CD14-positive monocyte (primary cell): ENCODE measurements around the gene ZNF682. TPM values are rescaled to one million over a fixed set of nuclear protein-coding genes. Genes with fewer than 3 reads are reported as not detected.

Experiments used
- DNase-seq, 3 donors: peaks; one replicate each; pipeline ENCODE4 v3.0.0-alpha.2; 2011 to 2022
- H2AFZ ChIP-seq: 2 replicates; pipeline ENCODE4 v1.6.0; 2012; ENCODE audit warnings: mild to moderate bottlenecking, low read depth, low read length, inconsistent platforms; ENCODE audit not compliant: insufficient read depth, poor library complexity, severe bottlenecking
- H3K27ac ChIP-seq, 2 donors: 1 replicate in 1 of 2; 2 replicates in 1 of 2; pipeline ENCODE4 v1.5.1; 2012 to 2013; ENCODE audit warnings: low read length in 2 of 2, control low read depth in 1 of 2, inconsistent platforms in 1 of 2, low read depth in 1 of 2, mild to moderate bottlenecking in 1 of 2
- H3K27me3 ChIP-seq, 2 donors: one replicate each; pipeline versions ENCODE4 v1.6.0 to v1.6.1; 2011 to 2013; ENCODE audit warnings: low read length in 2 of 2; ENCODE audit not compliant: control insufficient read depth in 2 of 2, insufficient read depth in 2 of 2
- H3K36me3 ChIP-seq, 2 donors: replicated peaks in 1 of 2; 1 replicate in 1 of 2; 2 replicates in 1 of 2; pipeline versions ENCODE4 v1.5.1 to v1.6.1; 2012 to 2013; ENCODE audit warnings: low read length in 2 of 2, control low read depth in 1 of 2, inconsistent platforms in 1 of 2, mild to moderate bottlenecking in 1 of 2; ENCODE audit not compliant: insufficient read depth in 2 of 2, control insufficient read depth in 1 of 2
- H3K4me1 ChIP-seq, 2 donors: 1 replicate in 1 of 2; 2 replicates in 1 of 2; pipeline versions ENCODE4 v1.5.1 to v1.6.1; 2012 to 2013; ENCODE audit warnings: low read length in 2 of 2, control low read depth in 1 of 2, inconsistent platforms in 1 of 2, mild to moderate bottlenecking in 1 of 2, moderate library complexity in 1 of 2; ENCODE audit not compliant: insufficient read depth in 2 of 2, control insufficient read depth in 1 of 2
- H3K4me2 ChIP-seq: replicated peaks from 2 replicates; pipeline ENCODE3; 2012; ENCODE audit warnings: low read length, moderate library complexity, mild to moderate bottlenecking; ENCODE audit not compliant: poor library complexity, severe bottlenecking; ENCODE audit errors: extremely low read depth
- H3K4me3 ChIP-seq, 3 experiments: fragments of 200-600 bp in 1 of 3; sonication (generic) in 1 of 3; replicated peaks in 1 of 3; 1 replicate in 2 of 3; 2 replicates in 1 of 3; pipeline ENCODE4 v1.5.1; 2011 to 2013; ENCODE audit warnings: low read length in 3 of 3, mild to moderate bottlenecking in 3 of 3, control low read depth in 2 of 3, low read depth in 2 of 3, inconsistent platforms in 1 of 3, moderate library complexity in 1 of 3
- H3K79me2 ChIP-seq: 2 replicates; pipeline ENCODE4 v1.6.0; 2012; ENCODE audit warnings: mild to moderate bottlenecking, control low read depth, inconsistent platforms, low read length, moderate library complexity; ENCODE audit not compliant: insufficient read depth
- H3K9ac ChIP-seq: 2 replicates; pipeline ENCODE4 v1.6.0; 2017; ENCODE audit warnings: low read length, mild to moderate bottlenecking; ENCODE audit not compliant: insufficient read depth, poor library complexity, severe bottlenecking
- H3K9me3 ChIP-seq, 2 donors: replicated peaks in 1 of 2; 1 replicate in 1 of 2; 2 replicates in 1 of 2; pipeline versions ENCODE4 v1.5.1 to v1.6.1; 2012 to 2013; ENCODE audit warnings: low read length in 2 of 2, control low read depth in 1 of 2; ENCODE audit not compliant: control insufficient read depth in 1 of 2, insufficient read depth in 1 of 2
- H4K20me1 ChIP-seq: 2 replicates; pipeline ENCODE4 v1.6.0; 2012; ENCODE audit warnings: mild to moderate bottlenecking, low read length, control low read depth, moderate library complexity; ENCODE audit not compliant: insufficient read depth
- H3K27ac Mint-ChIP-seq, 7 donors: one replicate each; pipeline ENCODE4 v1.8.0; 2020; ENCODE audit warnings: mild to moderate bottlenecking in 7 of 7, mixed read lengths in 7 of 7, moderate library complexity in 6 of 7, inconsistent platforms in 2 of 7
- H3K27me3 Mint-ChIP-seq, 3 donors: one replicate each; pipeline ENCODE4 v1.8.0; 2021 to 2022; ENCODE audit warnings: low read depth in 3 of 3, mild to moderate bottlenecking in 3 of 3, mixed read lengths in 3 of 3, moderate library complexity in 3 of 3, inconsistent platforms in 1 of 3
- H3K36me3 Mint-ChIP-seq, 2 donors: one replicate each; pipeline ENCODE4 v1.8.0; 2020; ENCODE audit warnings: mixed read lengths in 2 of 2, inconsistent platforms in 1 of 2, mild to moderate bottlenecking in 1 of 2
- H3K4me1 Mint-ChIP-seq: one replicate; pipeline ENCODE4 v1.8.0; 2020; ENCODE audit warnings: mild to moderate bottlenecking, mixed read lengths
- H3K4me3 Mint-ChIP-seq, 2 donors: one replicate each; pipeline ENCODE4 v1.8.0; 2020; ENCODE audit warnings: mild to moderate bottlenecking in 2 of 2, mixed read lengths in 2 of 2, moderate library complexity in 1 of 2
- H3K9me3 Mint-ChIP-seq, 7 donors: one replicate each; pipeline ENCODE4 v1.8.0; 2020 to 2022; ENCODE audit warnings: mixed read lengths in 7 of 7, mild to moderate bottlenecking in 6 of 7, moderate library complexity in 6 of 7, inconsistent platforms in 2 of 7
- CTCF ChIP-seq: fragments of 200-600 bp; IDR thresholded peaks from one replicate; pipeline ENCODE4 v1.8.0; 2022; ENCODE audit warnings: antibody characterized with exemption, mild to moderate bottlenecking
- WGBS: methylation state at CpG from one replicate; pipeline ENCODE4 v1.1.5; 2013; ENCODE audit warnings: missing lambda C conversion rate; ENCODE audit not compliant: insufficient coverage; 5-methylcytosine and 5-hydroxymethylcytosine counted together
- intact Hi-C, 2 donors: fragments of 100-400 bp; cut with micrococcal nuclease; formaldehyde crosslinking; loops; one replicate each; pipeline versions ENCODE4 v1.15.0 to v1.15.1; 2023
- polyA plus RNA-seq, 3 donors: library from polyadenylated mRNA; depleted of rRNA in 1 of 3; unstranded in 2 of 3; stranded (reverse) in 1 of 3; fragments of 300-500 nt in 2 of 3; fragments of >200 nt in 1 of 3; fragmentation: Illumina TruSeq in 2 of 3; gene quantifications; 1 replicate in 2 of 3; 2 replicates in 1 of 3; pipeline ENCODE4 v1.2.3, GENCODE V29; 2012 to 2021

Gene ZNF682
- polyA plus RNA-seq, 3 donors: 0.48 to 1.7 TPM; not detected in 1

GRCh38 chr19:20044663-20045062 lies 5.4 kb upstream of the ZNF682 start:
- H3K36me3 Mint-ChIP-seq: no peaks in the 10 kb centered on the region
- H3K27ac ChIP-seq: no peak overlapping the region
- intact Hi-C loops: no loop called here

GRCh38 chr19:20038358-20039202 lies 725 bp downstream of the ZNF682 start:
- Mint-ChIP-seq H3K27me3 (peaks cover 1% of the 10 kb centered on the region in 3 donors), H3K4me3 (peak overlapping the region; percentile 88 to 96), H3K36me3 (peaks cover 0 to 3% of the 10 kb centered on the region in 2 donors), H3K4me1 (peaks cover 12% of the 10 kb centered on the region), H3K9me3 (peaks cover 19 to 66% (median 53%) of the 10 kb centered on the region in 7 donors), H3K27ac (peak overlapping the region in 2 of 7 donors; percentile 63 to 76)
- Histone ChIP-seq H3K4me3 (peak overlapping the region; percentile 65 to 88 (median 86)), H3K27me3 (no peaks in the 10 kb centered on the region), H3K4me2 (peak overlapping the region; percentile 87), H3K9me3 (peaks cover 23 to 45% of the 10 kb centered on the region in 2 donors), H4K20me1 (no peaks in the 10 kb centered on the region), H3K4me1 (peaks cover 4 to 8% of the 10 kb centered on the region in 2 donors), H3K27ac (peak overlapping the region; percentile 5 to 73), H3K36me3 (no peaks in the 10 kb centered on the region), H3K9ac (peak overlapping the region; percentile 76), H3K79me2 (no peaks in the 10 kb centered on the region), H2AFZ (peak overlapping the region; percentile 86)
- intact Hi-C loops: no loop called here
- TF ChIP-seq CTCF: no peak
- DNase-seq: no peak
- WGBS: under 1% methylated on average over 22 of the region's 26 CpGs

More at GRCh38 chr19:20044663-20045062, 5.4 kb upstream of the ZNF682 start:
- Histone ChIP-seq H4K20me1 (no peaks in the 10 kb centered on the region), H3K4me3 (no peak overlapping the region), H3K36me3 (no peaks in the 10 kb centered on the region), H3K79me2 (no peaks in the 10 kb centered on the region), H3K9me3 (peaks cover 44 to 46% of the 10 kb centered on the region in 2 donors), H3K27me3 (no peaks in the 10 kb centered on the region), H3K4me2 (no peak overlapping the region), H3K4me1 (no peaks in the 10 kb centered on the region), H3K9ac (no peak overlapping the region), H2AFZ (no peak overlapping the region)
- H3K9me3 Mint-ChIP-seq: peaks cover 13 to 72% (median 50%) of the 10 kb centered on the region in 7 donors
- peaks cover 0 to 5% (median 1%) of the 10 kb centered on the region in 3 donors for H3K27me3 Mint-ChIP-seq
- no peak for TF ChIP-seq CTCF
- no peak overlapping the region for H3K4me3 Mint-ChIP-seq
- DNase-seq: no peak
- WGBS: no CpG with 5 or more reads among the region's 3 CpGs
- H3K4me1 Mint-ChIP-seq: no peaks in the 10 kb centered on the region
- no peak overlapping the region for H3K27ac Mint-ChIP-seq
